ENCODE data around the gene AKAP6. TPM values are rescaled to one million over a fixed set of nuclear protein-coding genes. Genes with fewer than 3 reads are reported as not detected.

Gene AKAP6
- total RNA-seq, 1 experiment from 2014 or later: 1.9 TPM

- H4K20me1 ChIP-seq (ENCODE audit: insufficient read depth): no peaks in the 10 kb centered on the region
- H3K9ac ChIP-seq (ENCODE audit: low read length): no peak overlapping the region
- H3K4me2 ChIP-seq (ENCODE audit: low read length): no peak overlapping the region
- no peaks in the 10 kb centered on the region for H3K9me2 ChIP-seq (ENCODE audit: insufficient read depth)
- H3K36me3 ChIP-seq (ENCODE audit: control insufficient read depth in 1 of 2, insufficient read depth in 2 of 2, low read length in 2 of 2): no peaks in the 10 kb centered on the region
- ATAC-seq (no peak), DNase-seq (ENCODE audit: low read depth, low spot score) (no peak)
- ChIA-PET RAD21 (ENCODE audit: low non-redundant PET in 1 of 2, low total read pairs in 2 of 2, uncharacterized antibody in 2 of 2, unreplicated experiment in 2 of 2) (no interaction called here), CTCF (interaction anchor here (0.5 kb wide), 1 partner anchor 757 kb away, joined by 4 read pairs; no protein-coding TSS in a partner anchor), POLR2A (no interaction called here)
- H3K79me2 ChIP-seq (ENCODE audit: insufficient read depth, low read length): no peaks in the 10 kb centered on the region
- no peak overlapping the region for H3K27ac ChIP-seq (ENCODE audit: low read depth, low read length)
- no peaks in the 10 kb centered on the region for H3K4me1 ChIP-seq (ENCODE audit: control insufficient read depth in 1 of 2, insufficient read depth in 2 of 2, low read length in 2 of 2)
- H3K4me3 ChIP-seq (replicated peaks in 1 of 2; ENCODE audit: low read depth in 1 of 2, low read length in 2 of 2): no peak overlapping the region
- no peak overlapping the region for H2AFZ ChIP-seq (ENCODE audit: low read depth, low read length, poor library complexity, severe bottlenecking)
- no TSS peak for BruUV-seq (replicated peaks)
- H3K27me3 ChIP-seq (ENCODE audit: insufficient read depth, low read length): no peaks in the 10 kb centered on the region
- intact Hi-C loops (cut with micrococcal nuclease): no loop called here
- no peaks in the 10 kb centered on the region for H3K9me3 ChIP-seq (ENCODE audit: control insufficient read depth in 1 of 2, insufficient read depth in 1 of 2, low read depth in 1 of 2, low read length in 2 of 2)
- TF ChIP-seq TCF7L2 (IDR thresholded peaks at IDR 0.05; ENCODE audit: borderline replicate concordance, extremely low read depth, insufficient read depth, insufficient read length): no peak
- TF ChIP-seq EZH2phosphoT487 (IDR thresholded peaks at IDR 0.05; ENCODE audit: borderline replicate concordance): no peak
- no peak for TF ChIP-seq CEBPB (IDR thresholded peaks at IDR 0.05; ENCODE audit: low read depth)
- TF ChIP-seq SRF (IDR thresholded peaks at IDR 0.05; ENCODE audit: low read depth): no peak
- no peak for TF ChIP-seq CBX3 (IDR thresholded peaks at IDR 0.05; ENCODE audit: low read depth)
- no peak for TF ChIP-seq POLR2AphosphoS5 (IDR thresholded peaks at IDR 0.05; ENCODE audit: low read depth, low read length)
- TF ChIP-seq REST (IDR thresholded peaks at IDR 0.05; ENCODE audit: low read depth): no peak
- no peak for TF ChIP-seq CTCF (IDR thresholded peaks at IDR 0.05 in 2 of 3, conservative IDR thresholded peaks at IDR 0.05 in 1 of 3; ENCODE audit: borderline replicate concordance in 1 of 3, insufficient read depth in 1 of 3, low read depth in 2 of 3, low read length in 2 of 3)
- TF ChIP-seq ZBTB33 (IDR thresholded peaks at IDR 0.05; ENCODE audit: extremely low read depth, insufficient replicate concordance, low read length): no peak
- TF ChIP-seq YY1 (IDR thresholded peaks at IDR 0.05; ENCODE audit: extremely low read depth, insufficient replicate concordance, low read depth, low read length): no peak
- no peak for TF ChIP-seq SIN3A (IDR thresholded peaks at IDR 0.05; ENCODE audit: low read depth)
Observed at GRCh38 chr14:32296366-32296765, 32.7 kb upstream of the AKAP6 start.
